Endothelial cell of umbilical vein (primary cell): Measurements from ENCODE around the gene TRPC6. TPM values are rescaled to one million over a fixed set of nuclear protein-coding genes. Genes with fewer than 3 reads are reported as not detected.

Source experiments
- BruUV-seq: library from RNA; stranded (reverse); fragments of 400-500 nt; replicated peaks from 2 replicates; lab custom pipeline; 2021; lab: Mats Ljungman, UMichigan
- CTCF ChIA-PET: fragments of 300-600, 350-600 bp; sonication (Branson Sonifier 250); formaldehyde crosslinking; loops from one replicate; lab custom pipeline; 2021; ENCODE audit warnings: antibody characterized with exemption, inconsistent platforms; lab: Charles Lee
- POLR2A ChIA-PET: fragments of 300-600, 350-600 bp; sonication (Branson Sonifier 250); formaldehyde crosslinking; loops from one replicate; lab custom pipeline; 2021; ENCODE audit warnings: antibody characterized with exemption, inconsistent platforms; lab: Charles Lee
- DNase-seq: peaks from one replicate; pipeline ENCODE4 v3.0.0-alpha.2; 2011; ENCODE audit warnings: low read depth, low spot score
- FAIRE-seq: peaks from 2 replicates; lab custom pipeline; 2011; peaks lifted over from hg19 to GRCh38; lab: Jason Lieb, UNC
- H2AFZ ChIP-seq: 2 replicates; pipeline ENCODE4 v1.6.0; 2012; ENCODE audit warnings: low read depth, low read length, control low read depth, inconsistent platforms
- H3K27ac ChIP-seq: 2 replicates; pipeline ENCODE4 v1.5.1; 2011; ENCODE audit warnings: low read depth, mild to moderate bottlenecking, control low read depth, low read length, moderate library complexity; ENCODE audit not compliant: insufficient read depth
- H3K27me3 ChIP-seq, 2 experiments: 2 replicates each; pipeline versions ENCODE4 v1.6.0 to v1.6.1; 2011; ENCODE audit warnings: low read length in 2 of 2, mixed read lengths in 1 of 2; ENCODE audit not compliant: control insufficient read depth in 2 of 2, insufficient read depth in 2 of 2
- H3K36me3 ChIP-seq, 2 experiments: 2 replicates in 1 of 2; 3 replicates in 1 of 2; pipeline ENCODE4 v1.5.1; 2011; ENCODE audit warnings: low read length in 2 of 2, mild to moderate bottlenecking in 1 of 2, moderate library complexity in 1 of 2; ENCODE audit not compliant: control insufficient read depth in 2 of 2, insufficient read depth in 2 of 2; ENCODE audit errors: extremely low read depth in 1 of 2
- H3K4me1 ChIP-seq: 3 replicates; pipeline ENCODE4 v1.5.1; 2011; ENCODE audit warnings: mild to moderate bottlenecking, low read length; ENCODE audit not compliant: control insufficient read depth, insufficient read depth; ENCODE audit errors: extremely low read depth
- H3K4me2 ChIP-seq: 2 replicates; pipeline ENCODE4 v1.6.1; 2011; ENCODE audit warnings: low read length, control low read depth, mixed read lengths; ENCODE audit not compliant: insufficient read depth
- H3K4me3 ChIP-seq, 3 experiments: fragments of 200-600 bp in 1 of 3; sonication (generic), shearing (Covaris generic) in 1 of 3; replicated peaks in 1 of 3; 2 replicates each; pipeline ENCODE4 v1.5.1; 2011 to 2016; ENCODE audit warnings: control low read depth in 3 of 3, low read length in 3 of 3, mild to moderate bottlenecking in 2 of 3, inconsistent platforms in 1 of 3, low read depth in 1 of 3, moderate library complexity in 1 of 3; ENCODE audit not compliant: insufficient read depth in 1 of 3
- H3K79me2 ChIP-seq: 2 replicates; pipeline ENCODE4 v1.6.0; 2012; ENCODE audit warnings: low read length, inconsistent platforms; ENCODE audit not compliant: control insufficient read depth, insufficient read depth
- H3K9ac ChIP-seq: replicated peaks from 2 replicates; pipeline ENCODE3; 2011; ENCODE audit warnings: low read length, control low read depth; ENCODE audit not compliant: insufficient read depth; ENCODE audit errors: extremely low read depth
- H3K9me1 ChIP-seq: replicated peaks from 3 replicates; pipeline ENCODE4 v1.6.0; 2011; ENCODE audit warnings: mild to moderate bottlenecking, low read length; ENCODE audit not compliant: control insufficient read depth, insufficient read depth; ENCODE audit errors: extremely low read depth
- H3K9me3 ChIP-seq: replicated peaks from 2 replicates; pipeline ENCODE4 v1.5.1; 2012; ENCODE audit warnings: low read length, inconsistent platforms; ENCODE audit not compliant: control insufficient read depth, insufficient read depth
- H4K20me1 ChIP-seq: replicated peaks from 2 replicates; pipeline ENCODE3; 2011; ENCODE audit warnings: mild to moderate bottlenecking, low read length; ENCODE audit not compliant: control insufficient read depth, insufficient read depth; ENCODE audit errors: extremely low read depth
- CTCF ChIP-seq, 2 donors: IDR thresholded peaks; 1 replicate in 1 of 2; 2 replicates in 1 of 2; pipeline ENCODE4 v1.5.1; 2011; ENCODE audit warnings: low read length in 2 of 2, mild to moderate bottlenecking in 2 of 2, moderate library complexity in 2 of 2, control low read depth in 1 of 2, inconsistent platforms in 1 of 2, low read depth in 1 of 2; ENCODE audit not compliant: insufficient read depth in 1 of 2; ENCODE audit errors: extremely low read depth in 1 of 2
- EZH2 ChIP-seq: IDR thresholded peaks from 2 replicates; pipeline ENCODE4 v1.6.1; 2012; ENCODE audit warnings: borderline replicate concordance, low read depth, mild to moderate bottlenecking, moderate library complexity, low read length, inconsistent platforms; ENCODE audit not compliant: severe bottlenecking
- FOS ChIP-seq: IDR thresholded peaks from 2 replicates; pipeline ENCODE4 v1.6.1; 2011; ENCODE audit warnings: mild to moderate bottlenecking, low read length, moderate library complexity, borderline replicate concordance; ENCODE audit not compliant: insufficient read depth
- GATA2 ChIP-seq: IDR thresholded peaks from 2 replicates; pipeline ENCODE4 v1.7.0; 2011; ENCODE audit warnings: low read depth, mild to moderate bottlenecking, moderate library complexity, mixed read lengths, low read length; ENCODE audit not compliant: insufficient read length, insufficient read depth
- JUN ChIP-seq: IDR thresholded peaks from 2 replicates; pipeline ENCODE4 v1.6.1; 2011; ENCODE audit warnings: borderline replicate concordance, low read depth; ENCODE audit not compliant: insufficient read length, insufficient read depth
- MAX ChIP-seq: IDR thresholded peaks from 2 replicates; pipeline ENCODE4 v1.6.1; 2011; ENCODE audit not compliant: insufficient read depth, insufficient read length
- MYC ChIP-seq: IDR thresholded peaks from one replicate; pipeline ENCODE4 v1.6.1; 2011; ENCODE audit warnings: mild to moderate bottlenecking, low read depth, low read length
- POLR2A ChIP-seq: IDR thresholded peaks from 2 replicates; pipeline ENCODE4 v1.6.1; 2012; ENCODE audit warnings: low read depth, mild to moderate bottlenecking, control low read depth, low read length
- POLR2AphosphoS5 ChIP-seq: IDR thresholded peaks from 2 replicates; pipeline ENCODE4 v1.6.1; 2012; ENCODE audit warnings: low read depth, mild to moderate bottlenecking, control low read depth, low read length, moderate library complexity; ENCODE audit not compliant: insufficient read depth
- dilution Hi-C: fragments of 300-500 bp; cut with MboI; formaldehyde crosslinking; loops from one replicate; pipeline ENCODE4 v1.15.0; 2019; ENCODE audit warnings: low sequenced_read_pairs; ENCODE audit not compliant: extremely low pct_ligation_motif_present
- intact Hi-C: fragments of 100-400 bp; cut with micrococcal nuclease; formaldehyde crosslinking; loops from one replicate; pipeline ENCODE4 v1.10.0; 2022
- polyA plus RNA-seq, 4 experiments: library from polyadenylated mRNA; depleted of rRNA in 3 of 4; stranded (reverse) in 3 of 4; unstranded in 1 of 4; fragments of >200 nt; gene quantifications; 2 replicates each; pipeline versions ENCODE4 v1.2.1 to v1.2.3, GENCODE V29; 2011 to 2012; ENCODE audit warnings: missing spikeins in 1 of 4
- total RNA-seq: library from RNA; stranded (reverse); gene quantifications from 2 replicates; pipeline ENCODE4 v1.2.3, GENCODE V29; 2021

The TRPC6 gene
- total and polyA plus RNA-seq, 2 donors (not counting 3 experiments of a cell fraction or from before 2014, with no cell fraction given), result not detected

GRCh38 chr11:101482556-101483124 lies 101.2 kb downstream of the TRPC6 start:
- Histone ChIP-seq H3K27ac (no peak overlapping the region), H3K9me1 (no peaks in the 10 kb centered on the region), H4K20me1 (no peaks in the 10 kb centered on the region), H3K4me1 (no peaks in the 10 kb centered on the region), H3K9me3 (no peaks in the 10 kb centered on the region), H3K79me2 (no peaks in the 10 kb centered on the region), H2AFZ (no peak overlapping the region), H3K4me2 (no peak overlapping the region), H3K36me3 (no peaks in the 10 kb centered on the region), H3K27me3 (no peaks in the 10 kb centered on the region), H3K9ac (no peak overlapping the region), H3K4me3 (no peak overlapping the region)
- POLR2A ChIA-PET, result no interaction called here
- no TSS peak for BruUV-seq
- intact Hi-C loops (no loop called here), dilution Hi-C loops (no loop called here)
- TF ChIP-seq FOS, result no peak
- TF ChIP-seq POLR2AphosphoS5, result no peak
- no peak for TF ChIP-seq JUN
- TF ChIP-seq CTCF (IDR thresholded peaks at IDR 0.05; ENCODE audit: extremely low read depth in 1 of 2, insufficient read depth in 1 of 2, low read depth in 1 of 2, low read length in 2 of 2), result no peak
- no peak for TF ChIP-seq MAX
- TF ChIP-seq MYC, result no peak
- TF ChIP-seq POLR2A, result no peak
- no peak for TF ChIP-seq EZH2
- no peak for TF ChIP-seq GATA2
- no peak for FAIRE-seq
- CTCF ChIA-PET, result no interaction called here
- no peak for DNase-seq
